GM18873 (cell line): ENCODE results near the gene C6orf15.

Experiments
- ATAC-seq: cut with Tn5 transposase; IDR thresholded peaks from one replicate; pipeline ENCODE4 v1.9.1; 2021; ENCODE audit warnings: mild to moderate bottlenecking, moderate library complexity, moderate number of reproducible peaks; ENCODE audit not compliant: unreplicated experiment, low FRiP score

C6orf15 gene

GRCh38 chr6:31111712-31112111, 663 bp downstream of the C6orf15 start:
- ATAC-seq = no peak

GRCh38 chr6:31110825-31111582, 1.4 kb downstream of the C6orf15 start:
- no peak for ATAC-seq

- ATAC-seq = no peak
These were observed 5.3 kb downstream of the C6orf15 start for GRCh38 chr6:31107052-31107451.

GRCh38 chr6:31103136-31103535, 9.2 kb downstream of the C6orf15 start:
- ATAC-seq = no peak

- ATAC-seq = no peak
These were observed 13.9 kb downstream of the C6orf15 start for GRCh38 chr6:31098449-31098938.

- ATAC-seq = no peak
These were observed 15.7 kb downstream of the C6orf15 start for GRCh38 chr6:31096656-31097055.

- no peak for ATAC-seq
These were observed 16.2 kb downstream of the C6orf15 start for GRCh38 chr6:31096215-31096614.

- no peak for ATAC-seq
These were observed 17.9 kb downstream of the C6orf15 start for GRCh38 chr6:31094389-31094881.

- ATAC-seq = no peak
These were observed 19.4 kb downstream of the C6orf15 start for GRCh38 chr6:31092769-31093505.

GRCh38 chr6:31092238-31092637, 20.1 kb downstream of the C6orf15 start:
- ATAC-seq = no peak

- ATAC-seq = no peak
These were observed 20.7 kb downstream of the C6orf15 start for GRCh38 chr6:31091680-31092079.

- ATAC-seq = no peak
These were observed 21.4 kb downstream of the C6orf15 start for GRCh38 chr6:31090973-31091364.

- no peak for ATAC-seq
These were observed 22.0 kb downstream of the C6orf15 start for GRCh38 chr6:31090275-31090972.

GRCh38 chr6:31087494-31088089, 24.8 kb downstream of the C6orf15 start:
- ATAC-seq = no peak

- no peak for ATAC-seq
These were observed 25.5 kb downstream of the C6orf15 start for GRCh38 chr6:31086788-31087440.

GRCh38 chr6:31083742-31084354, 28.5 kb downstream of the C6orf15 start:
- no peak for ATAC-seq

- ATAC-seq = no peak
These were observed 30.5 kb downstream of the C6orf15 start for GRCh38 chr6:31081872-31082271.

GRCh38 chr6:31079656-31080261, 32.6 kb downstream of the C6orf15 start:
- no peak for ATAC-seq

GRCh38 chr6:31076611-31077010, 35.8 kb downstream of the C6orf15 start:
- no peak for ATAC-seq
